Panc1 (cell line): ENCODE measurements around the gene DELE1.

Source experiments
- POLR2AphosphoS5 ChIP-seq: IDR thresholded peaks from 2 replicates; pipeline ENCODE4 v1.6.1; 2012; ENCODE audit warnings: mild to moderate bottlenecking, low read depth, low read length, moderate library complexity
- SIN3A ChIP-seq: IDR thresholded peaks from 2 replicates; pipeline ENCODE4 v1.6.1; 2012; ENCODE audit warnings: low read depth, mild to moderate bottlenecking, low read length, moderate library complexity, borderline replicate concordance; ENCODE audit not compliant: insufficient read depth
- TCF7L2 ChIP-seq: IDR thresholded peaks from 2 replicates; pipeline ENCODE4 v1.6.1; 2011; ENCODE audit warnings: mild to moderate bottlenecking, low read depth, low read length, inconsistent platforms
- TF ChIP-seq, protein P1 (sequence below): fragments of 450-650 bp; IDR thresholded peaks from 2 replicates; pipeline ENCODE4 v1.5.1; 2017; ENCODE audit warnings: mild to moderate bottlenecking
- TF ChIP-seq, protein P2 (sequence below), 2 experiments: IDR thresholded peaks; 2 replicates each; pipeline ENCODE4 v1.6.1; 2011 to 2012; ENCODE audit warnings: low read depth in 2 of 2, control low read depth in 1 of 2, low read length in 1 of 2, mild to moderate bottlenecking in 1 of 2, moderate library complexity in 1 of 2; ENCODE audit not compliant: insufficient read depth in 1 of 2

DNA sequence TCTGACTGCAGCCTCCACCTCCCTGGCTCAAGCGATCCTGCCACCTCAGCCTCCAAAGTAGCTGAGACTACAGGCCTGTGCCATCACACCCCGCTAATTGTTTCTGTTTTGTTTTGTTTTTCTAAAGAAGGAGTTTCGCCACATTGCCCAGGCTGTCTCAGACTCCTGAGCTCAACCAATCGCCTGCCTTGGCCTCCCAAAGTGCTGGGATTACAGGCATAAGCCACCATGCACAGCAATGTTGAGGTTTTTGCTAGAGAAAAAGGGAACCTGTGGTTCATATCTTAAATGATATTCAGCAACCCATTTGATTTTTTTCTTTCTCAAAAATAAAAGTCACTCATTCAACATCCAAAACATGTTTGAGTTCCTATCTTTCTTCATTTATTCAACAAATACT is 20.4 kb upstream of the DELE1 start:
- TF ChIP-seq, protein P1, sequence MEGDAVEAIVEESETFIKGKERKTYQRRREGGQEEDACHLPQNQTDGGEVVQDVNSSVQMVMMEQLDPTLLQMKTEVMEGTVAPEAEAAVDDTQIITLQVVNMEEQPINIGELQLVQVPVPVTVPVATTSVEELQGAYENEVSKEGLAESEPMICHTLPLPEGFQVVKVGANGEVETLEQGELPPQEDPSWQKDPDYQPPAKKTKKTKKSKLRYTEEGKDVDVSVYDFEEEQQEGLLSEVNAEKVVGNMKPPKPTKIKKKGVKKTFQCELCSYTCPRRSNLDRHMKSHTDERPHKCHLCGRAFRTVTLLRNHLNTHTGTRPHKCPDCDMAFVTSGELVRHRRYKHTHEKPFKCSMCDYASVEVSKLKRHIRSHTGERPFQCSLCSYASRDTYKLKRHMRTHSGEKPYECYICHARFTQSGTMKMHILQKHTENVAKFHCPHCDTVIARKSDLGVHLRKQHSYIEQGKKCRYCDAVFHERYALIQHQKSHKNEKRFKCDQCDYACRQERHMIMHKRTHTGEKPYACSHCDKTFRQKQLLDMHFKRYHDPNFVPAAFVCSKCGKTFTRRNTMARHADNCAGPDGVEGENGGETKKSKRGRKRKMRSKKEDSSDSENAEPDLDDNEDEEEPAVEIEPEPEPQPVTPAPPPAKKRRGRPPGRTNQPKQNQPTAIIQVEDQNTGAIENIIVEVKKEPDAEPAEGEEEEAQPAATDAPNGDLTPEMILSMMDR: no peak
- TF ChIP-seq SIN3A (no peak), POLR2AphosphoS5 (no peak), TCF7L2 (no peak)
- TF ChIP-seq, protein P2, sequence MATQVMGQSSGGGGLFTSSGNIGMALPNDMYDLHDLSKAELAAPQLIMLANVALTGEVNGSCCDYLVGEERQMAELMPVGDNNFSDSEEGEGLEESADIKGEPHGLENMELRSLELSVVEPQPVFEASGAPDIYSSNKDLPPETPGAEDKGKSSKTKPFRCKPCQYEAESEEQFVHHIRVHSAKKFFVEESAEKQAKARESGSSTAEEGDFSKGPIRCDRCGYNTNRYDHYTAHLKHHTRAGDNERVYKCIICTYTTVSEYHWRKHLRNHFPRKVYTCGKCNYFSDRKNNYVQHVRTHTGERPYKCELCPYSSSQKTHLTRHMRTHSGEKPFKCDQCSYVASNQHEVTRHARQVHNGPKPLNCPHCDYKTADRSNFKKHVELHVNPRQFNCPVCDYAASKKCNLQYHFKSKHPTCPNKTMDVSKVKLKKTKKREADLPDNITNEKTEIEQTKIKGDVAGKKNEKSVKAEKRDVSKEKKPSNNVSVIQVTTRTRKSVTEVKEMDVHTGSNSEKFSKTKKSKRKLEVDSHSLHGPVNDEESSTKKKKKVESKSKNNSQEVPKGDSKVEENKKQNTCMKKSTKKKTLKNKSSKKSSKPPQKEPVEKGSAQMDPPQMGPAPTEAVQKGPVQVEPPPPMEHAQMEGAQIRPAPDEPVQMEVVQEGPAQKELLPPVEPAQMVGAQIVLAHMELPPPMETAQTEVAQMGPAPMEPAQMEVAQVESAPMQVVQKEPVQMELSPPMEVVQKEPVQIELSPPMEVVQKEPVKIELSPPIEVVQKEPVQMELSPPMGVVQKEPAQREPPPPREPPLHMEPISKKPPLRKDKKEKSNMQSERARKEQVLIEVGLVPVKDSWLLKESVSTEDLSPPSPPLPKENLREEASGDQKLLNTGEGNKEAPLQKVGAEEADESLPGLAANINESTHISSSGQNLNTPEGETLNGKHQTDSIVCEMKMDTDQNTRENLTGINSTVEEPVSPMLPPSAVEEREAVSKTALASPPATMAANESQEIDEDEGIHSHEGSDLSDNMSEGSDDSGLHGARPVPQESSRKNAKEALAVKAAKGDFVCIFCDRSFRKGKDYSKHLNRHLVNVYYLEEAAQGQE (IDR thresholded peaks at IDR 0.05; ENCODE audit: insufficient read depth in 1 of 2, low read depth in 2 of 2, low read length in 1 of 2): no peak
